Vagina (tissue), 2 donors: ENCODE data around the gene PPP1R14B. TPM values are rescaled to one million over a fixed set of nuclear protein-coding genes. Genes with fewer than 3 reads are reported as not detected.

Experiments used
- DNase-seq, 2 donors: peaks; one replicate each; pipeline ENCODE4 v3.0.0-alpha.2; 2017; ENCODE audit errors: extremely low spot score in 2 of 2
- H3K27ac ChIP-seq: fragments of 200-600 bp; sonication (generic); one replicate; pipeline ENCODE4 v1.5.1; 2019
- H3K27me3 ChIP-seq: fragments of 200-600 bp; sonication (generic); one replicate; pipeline ENCODE4 v1.5.1; 2019
- H3K36me3 ChIP-seq, 2 donors: fragments of 200-600 bp; sonication (generic); one replicate each; pipeline ENCODE4 v1.5.1; 2017 to 2019
- H3K4me1 ChIP-seq: fragments of 200-600 bp; sonication (generic); one replicate; pipeline ENCODE4 v1.5.1; 2019
- H3K4me3 ChIP-seq, 2 donors: fragments of 200-600 bp; sonication (generic); 1 replicate in 1 of 2; 2 replicates in 1 of 2; pipeline ENCODE4 v1.5.1; 2016 to 2019
- H3K9me3 ChIP-seq: fragments of 200-600 bp; sonication (generic); one replicate; pipeline ENCODE4 v1.5.1; 2019
- POLR2A ChIP-seq, 2 donors: fragments of 450-650 bp; IDR thresholded peaks; one replicate each; pipeline ENCODE4 v1.6.1; 2017; ENCODE audit warnings: antibody characterized with exemption in 2 of 2, mild to moderate bottlenecking in 2 of 2, moderate library complexity in 2 of 2
- POLR2AphosphoS5 ChIP-seq, 2 donors: sonication (generic); formaldehyde crosslinking; IDR thresholded peaks; one replicate each; pipeline ENCODE4 v1.9.0; 2017; ENCODE audit warnings: antibody characterized with exemption in 2 of 2, mild to moderate bottlenecking in 2 of 2, low read depth in 1 of 2; ENCODE audit not compliant: insufficient read depth in 1 of 2
- intact Hi-C: fragments of 100-400 bp; cut with DNase I; formaldehyde crosslinking; loops from one replicate; pipeline ENCODE4 v1.15.1; 2023
- total RNA-seq: library from RNA; depleted of rRNA; stranded (reverse); fragments of >200 nt; gene quantifications from one replicate; pipeline ENCODE4 v1.2.3, GENCODE V29; 2016
- TF ChIP-seq, protein P1 (sequence below), 3 experiments: fragments of 450-650 bp in 2 of 3; fragments of 200-600 bp in 1 of 3; sonication (generic) in 1 of 3; IDR thresholded peaks; one replicate each; pipeline ENCODE4 v1.5.1; 2017 to 2019; ENCODE audit warnings: antibody characterized with exemption in 3 of 3, mild to moderate bottlenecking in 2 of 3, moderate library complexity in 2 of 3

The PPP1R14B gene
- total RNA-seq, 1 donor from 2014 or later, result 85.2 TPM

DNA sequence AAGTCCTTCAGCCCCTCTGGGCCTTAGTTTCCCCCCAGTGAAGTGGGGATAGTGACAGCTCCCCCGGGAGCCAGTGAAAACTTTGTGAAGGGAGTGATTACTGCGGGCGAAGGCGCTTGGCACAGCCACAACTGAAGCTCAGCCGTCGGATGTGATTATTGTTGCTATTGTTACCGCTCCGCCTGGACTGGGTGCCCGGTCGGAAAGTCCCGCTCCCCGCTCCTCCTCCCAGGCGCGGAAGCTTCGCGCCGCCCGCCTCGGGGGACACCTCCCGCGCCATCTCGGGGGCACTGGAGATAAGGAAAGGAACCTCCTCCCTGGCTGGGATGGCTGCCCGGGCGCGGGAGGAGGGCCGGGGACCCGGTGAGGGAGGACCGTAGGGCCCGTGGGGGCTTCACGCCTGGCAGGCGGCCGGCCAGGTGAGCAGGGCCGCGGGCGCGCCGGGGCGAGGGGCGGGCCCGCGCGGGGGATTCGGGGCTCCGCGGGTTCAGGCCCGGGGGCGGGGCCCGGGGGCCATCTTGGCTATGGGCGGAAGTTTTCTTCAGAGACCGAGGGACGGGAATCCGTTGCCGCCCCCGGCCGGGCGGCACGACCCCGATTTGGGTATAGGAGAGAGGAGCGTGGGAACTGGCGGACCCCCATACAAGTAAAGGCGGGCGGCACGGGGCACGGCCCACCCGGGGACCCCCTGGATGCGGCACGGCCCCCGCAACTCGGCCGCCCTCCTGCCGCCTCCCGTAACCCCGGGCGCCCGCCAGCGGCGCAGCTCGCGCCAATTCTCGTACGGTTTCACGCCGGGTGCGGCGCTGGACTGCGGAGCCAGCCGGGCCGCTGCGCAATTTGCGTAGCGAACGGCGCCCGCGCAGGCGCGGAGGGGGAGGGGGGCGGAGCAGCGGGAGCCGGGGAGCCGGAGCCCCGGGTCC lies 38.5 kb upstream of the PPP1R14B start, which contains the start of gene GPR137:
TSS of gene GPR137 (plus strand) at position 887 of the 923 bp plus-strand sequence. CDS start 677 bp downstream, outside the sequence.
- DNase-seq, result no peak
- intact Hi-C loops, result no loop called here
- Histone ChIP-seq H3K9me3 (no peaks in the 10 kb centered on the region), H3K4me3 (peak within 1 kb of the TSS; percentile 61 to 83), H3K4me1 (peaks cover 37% of the 10 kb centered on the region), H3K36me3 (no peaks in the 10 kb centered on the region), H3K27me3 (no peaks in the 10 kb centered on the region), H3K27ac (peak within 1 kb of the TSS; percentile 94)
- TF ChIP-seq, protein P1, sequence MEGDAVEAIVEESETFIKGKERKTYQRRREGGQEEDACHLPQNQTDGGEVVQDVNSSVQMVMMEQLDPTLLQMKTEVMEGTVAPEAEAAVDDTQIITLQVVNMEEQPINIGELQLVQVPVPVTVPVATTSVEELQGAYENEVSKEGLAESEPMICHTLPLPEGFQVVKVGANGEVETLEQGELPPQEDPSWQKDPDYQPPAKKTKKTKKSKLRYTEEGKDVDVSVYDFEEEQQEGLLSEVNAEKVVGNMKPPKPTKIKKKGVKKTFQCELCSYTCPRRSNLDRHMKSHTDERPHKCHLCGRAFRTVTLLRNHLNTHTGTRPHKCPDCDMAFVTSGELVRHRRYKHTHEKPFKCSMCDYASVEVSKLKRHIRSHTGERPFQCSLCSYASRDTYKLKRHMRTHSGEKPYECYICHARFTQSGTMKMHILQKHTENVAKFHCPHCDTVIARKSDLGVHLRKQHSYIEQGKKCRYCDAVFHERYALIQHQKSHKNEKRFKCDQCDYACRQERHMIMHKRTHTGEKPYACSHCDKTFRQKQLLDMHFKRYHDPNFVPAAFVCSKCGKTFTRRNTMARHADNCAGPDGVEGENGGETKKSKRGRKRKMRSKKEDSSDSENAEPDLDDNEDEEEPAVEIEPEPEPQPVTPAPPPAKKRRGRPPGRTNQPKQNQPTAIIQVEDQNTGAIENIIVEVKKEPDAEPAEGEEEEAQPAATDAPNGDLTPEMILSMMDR (IDR thresholded peaks at IDR 0.05), result no peak
- TF ChIP-seq POLR2AphosphoS5 (IDR thresholded peaks at IDR 0.05; ENCODE audit: insufficient read depth in 1 of 2, low read depth in 1 of 2) (peak in 1 of 2 donors; percentile 78), POLR2A (IDR thresholded peaks at IDR 0.05) (no peak)

DNA sequence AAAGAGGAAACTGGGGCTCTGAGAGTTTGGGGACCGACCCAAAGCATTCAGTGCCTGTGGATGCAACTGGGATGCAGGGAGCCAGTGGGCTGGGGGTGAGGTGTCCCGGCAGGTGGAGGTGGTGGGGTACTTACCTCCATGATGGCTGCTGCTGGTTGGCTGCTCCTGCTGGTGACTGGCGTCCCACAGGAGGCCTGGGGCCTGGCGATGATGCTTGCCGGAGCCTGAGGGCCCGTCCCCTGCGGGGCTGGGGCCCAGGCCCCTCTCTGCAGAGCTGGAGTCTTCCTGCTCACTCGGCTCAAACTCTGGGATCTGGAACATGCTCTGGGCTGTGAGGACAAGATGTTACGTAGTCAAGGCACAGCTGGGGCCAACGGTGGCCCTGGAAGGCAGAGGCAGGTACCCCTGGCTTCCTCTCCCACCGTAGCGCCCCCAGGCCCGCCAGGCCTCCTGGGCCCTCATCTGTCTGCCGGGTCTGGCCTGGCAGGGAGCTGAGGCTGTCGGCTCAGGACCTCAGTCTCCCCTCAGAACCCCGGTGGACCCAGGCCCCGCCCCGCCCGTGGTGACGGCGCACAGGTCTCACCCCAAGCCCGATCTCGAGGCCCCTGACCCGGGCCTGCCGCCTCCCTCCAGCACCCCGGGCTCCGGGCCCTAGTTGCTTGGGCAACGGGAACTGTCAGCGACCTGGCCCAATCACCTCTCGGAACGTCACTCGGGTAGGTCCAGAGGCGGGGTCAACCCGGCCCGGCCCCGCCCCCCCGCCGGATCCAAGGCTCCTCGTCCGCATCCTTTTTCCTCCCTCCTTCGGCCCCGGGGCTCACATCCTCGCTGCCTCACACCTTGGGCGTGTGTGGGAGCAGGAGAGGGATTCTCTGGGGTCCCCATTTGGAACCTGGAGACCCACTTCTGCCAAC lies 37.6 kb upstream of the PPP1R14B start, which contains the start of gene BAD:
TSS of gene BAD (minus strand) at position 618 of the 914 bp plus-strand sequence. CDS start at position 321, 297 bp downstream.
- Histone ChIP-seq H3K27ac (peak within 1 kb of the TSS; percentile 94), H3K4me3 (peak within 1 kb of the TSS; percentile 61 to 83), H3K27me3 (no peaks in the 10 kb centered on the region), H3K9me3 (no peaks in the 10 kb centered on the region), H3K4me1 (peaks cover 37% of the 10 kb centered on the region), H3K36me3 (no peaks in the 10 kb centered on the region)
- TF ChIP-seq POLR2AphosphoS5 (IDR thresholded peaks at IDR 0.05; ENCODE audit: insufficient read depth in 1 of 2, low read depth in 1 of 2) (peak; percentile 60 to 96), POLR2A (IDR thresholded peaks at IDR 0.05) (peak in 1 of 2 donors; percentile 53)
- TF ChIP-seq, protein P1 (IDR thresholded peaks at IDR 0.05), result no peak
- DNase-seq, result peak in 1 of 2 donors; percentile 96
- intact Hi-C loops, result no loop called here

DNA sequence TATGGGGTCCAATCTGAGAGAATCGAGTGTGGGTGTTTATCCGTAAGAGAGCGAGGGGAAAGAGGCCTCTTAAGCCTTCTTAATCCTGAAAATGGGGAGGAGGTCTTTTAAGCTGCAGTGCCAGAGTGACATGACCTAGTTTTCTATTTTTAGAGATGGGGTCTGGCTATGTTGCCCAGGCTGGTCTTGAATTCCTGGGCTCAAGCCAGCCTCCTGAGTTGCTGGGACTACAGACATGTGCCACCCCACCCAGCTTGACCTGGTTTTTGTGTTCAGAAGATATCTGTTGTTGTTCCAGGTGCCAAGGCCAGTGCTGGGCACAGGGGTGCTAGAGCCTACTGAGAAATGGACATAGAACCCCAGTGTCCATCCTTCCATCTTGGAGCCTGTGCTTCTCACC lies 36.3 kb upstream of the PPP1R14B start:
- H3K36me3 ChIP-seq, result peaks cover 0 to 10% of the 10 kb centered on the region in 2 donors
- H3K27me3 ChIP-seq, result no peaks in the 10 kb centered on the region
- H3K9me3 ChIP-seq, result no peaks in the 10 kb centered on the region
- intact Hi-C loops, result no loop called here
- H3K4me3 ChIP-seq, result no peak overlapping the region
- H3K27ac ChIP-seq, result peak overlapping the region; percentile 94
- no peak for DNase-seq
- peaks cover 37% of the 10 kb centered on the region for H3K4me1 ChIP-seq
- no peak for TF ChIP-seq POLR2AphosphoS5 (IDR thresholded peaks at IDR 0.05; ENCODE audit: insufficient read depth in 1 of 2, low read depth in 1 of 2)
- TF ChIP-seq POLR2A (IDR thresholded peaks at IDR 0.05), result no peak
- TF ChIP-seq, protein P1 (IDR thresholded peaks at IDR 0.05), result no peak

DNA sequence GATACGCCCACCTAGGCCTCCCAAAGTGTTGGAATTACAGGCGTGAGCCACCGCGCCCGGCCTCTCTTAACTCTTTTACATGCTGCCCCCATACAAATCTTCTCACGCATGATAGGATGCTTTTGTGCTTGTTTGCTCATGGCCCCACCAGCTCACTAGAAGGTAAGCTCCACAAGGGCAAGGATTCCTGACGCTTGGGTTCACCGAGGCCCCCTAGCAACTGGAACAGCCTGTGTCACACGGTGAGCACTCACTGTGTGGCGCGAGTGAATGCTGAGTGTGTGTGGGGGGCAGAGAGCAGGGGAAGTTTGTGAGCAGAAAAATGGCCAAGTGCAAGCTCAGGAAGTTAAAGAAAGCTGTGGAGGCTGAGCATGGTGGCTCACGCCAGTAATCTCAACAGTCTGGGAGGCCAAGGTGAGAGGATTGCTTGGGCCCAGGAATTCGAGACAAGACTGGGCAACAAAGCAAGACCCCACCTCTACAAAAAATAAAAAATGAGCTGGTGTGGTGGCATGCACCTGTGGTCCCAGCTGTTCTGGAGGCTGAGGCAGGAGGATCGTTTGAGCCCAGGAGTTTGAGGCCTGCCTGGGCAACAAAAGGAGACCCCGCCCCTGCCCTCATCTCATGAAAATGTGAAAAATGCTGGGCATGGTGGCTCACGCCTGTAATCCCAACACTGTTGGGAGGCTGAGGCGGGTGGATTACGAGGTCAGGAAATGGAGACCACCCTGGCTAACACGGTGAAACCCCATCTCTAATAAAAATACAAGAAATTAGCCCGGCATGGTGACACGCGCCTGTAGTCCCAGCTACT lies 35.4 kb upstream of the PPP1R14B start:
- no peak for DNase-seq
- intact Hi-C loops, result no loop called here
- Histone ChIP-seq H3K27me3 (no peaks in the 10 kb centered on the region), H3K4me1 (peaks cover 40% of the 10 kb centered on the region), H3K4me3 (no peak overlapping the region), H3K9me3 (no peaks in the 10 kb centered on the region), H3K27ac (no peak overlapping the region), H3K36me3 (peaks cover 0 to 12% of the 10 kb centered on the region in 2 donors)
- TF ChIP-seq, protein P1 (IDR thresholded peaks at IDR 0.05), result no peak
- TF ChIP-seq POLR2AphosphoS5 (IDR thresholded peaks at IDR 0.05; ENCODE audit: insufficient read depth in 1 of 2, low read depth in 1 of 2), result no peak
- TF ChIP-seq POLR2A (IDR thresholded peaks at IDR 0.05), result no peak
